GM19240 (cell line): Measurements from ENCODE around the gene DTNBP1.

Experiments
- DNase-seq: peaks from one replicate; pipeline ENCODE4 v3.0.0; 2011; ENCODE audit warnings: low spot score; ENCODE audit not compliant: insufficient read length

Gene DTNBP1

DNA sequence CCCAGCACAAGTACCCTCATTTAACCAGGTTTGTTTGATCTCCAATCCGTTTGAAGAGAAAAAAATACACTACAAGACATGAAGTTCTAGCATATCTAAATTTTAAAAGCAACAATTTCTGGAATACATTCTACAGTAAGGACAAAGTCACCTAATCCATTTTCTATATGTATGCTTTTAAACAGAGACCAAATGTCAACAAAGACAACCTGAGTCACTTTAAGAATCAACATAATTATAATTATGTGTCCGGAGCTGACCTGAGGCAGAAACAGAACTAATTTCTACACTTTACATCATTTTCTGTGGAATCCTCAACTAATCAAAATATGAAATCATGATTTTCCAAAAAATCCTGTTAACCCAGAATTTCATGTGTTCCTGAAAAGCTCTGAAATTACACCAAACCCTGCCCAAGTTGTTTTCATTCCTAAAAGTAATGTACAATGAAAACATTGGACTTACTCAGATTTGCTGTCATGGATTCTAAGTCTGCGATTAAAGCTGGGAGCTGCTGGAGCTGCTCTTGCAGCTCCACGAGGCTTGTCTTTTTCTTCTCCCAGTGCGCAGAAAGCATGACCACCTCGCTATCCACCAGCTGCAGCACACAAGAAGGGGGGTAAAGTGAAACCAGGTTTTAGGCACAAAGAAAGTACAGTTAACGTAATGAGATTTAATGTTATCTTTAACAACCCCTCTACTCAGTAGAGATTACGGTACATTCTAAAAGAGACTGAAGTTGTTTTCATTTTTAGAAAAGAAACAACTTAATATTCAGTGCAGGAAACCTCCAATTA, 35.8 kb downstream of the DTNBP1 start:
- DNase-seq: no peak

DNA sequence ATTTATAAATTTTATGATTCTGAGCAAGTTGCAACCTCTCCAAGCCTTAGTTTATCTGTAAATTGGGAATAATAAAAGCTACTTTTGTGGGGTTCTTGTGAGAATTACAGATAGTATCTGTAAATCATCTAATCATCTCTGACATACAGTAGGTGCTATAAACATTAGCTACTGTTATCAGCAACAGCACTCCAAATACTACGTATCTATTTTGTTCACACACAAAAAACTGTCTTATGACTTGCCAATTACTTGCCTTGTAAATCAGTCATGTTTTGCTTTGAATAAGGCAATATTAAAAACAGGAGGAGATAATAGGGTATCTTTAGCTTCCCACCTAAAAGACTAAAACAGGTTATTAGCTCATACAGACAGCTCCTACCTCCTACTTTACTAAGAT, 36.7 kb downstream of the DTNBP1 start:
- no peak for DNase-seq

DNA sequence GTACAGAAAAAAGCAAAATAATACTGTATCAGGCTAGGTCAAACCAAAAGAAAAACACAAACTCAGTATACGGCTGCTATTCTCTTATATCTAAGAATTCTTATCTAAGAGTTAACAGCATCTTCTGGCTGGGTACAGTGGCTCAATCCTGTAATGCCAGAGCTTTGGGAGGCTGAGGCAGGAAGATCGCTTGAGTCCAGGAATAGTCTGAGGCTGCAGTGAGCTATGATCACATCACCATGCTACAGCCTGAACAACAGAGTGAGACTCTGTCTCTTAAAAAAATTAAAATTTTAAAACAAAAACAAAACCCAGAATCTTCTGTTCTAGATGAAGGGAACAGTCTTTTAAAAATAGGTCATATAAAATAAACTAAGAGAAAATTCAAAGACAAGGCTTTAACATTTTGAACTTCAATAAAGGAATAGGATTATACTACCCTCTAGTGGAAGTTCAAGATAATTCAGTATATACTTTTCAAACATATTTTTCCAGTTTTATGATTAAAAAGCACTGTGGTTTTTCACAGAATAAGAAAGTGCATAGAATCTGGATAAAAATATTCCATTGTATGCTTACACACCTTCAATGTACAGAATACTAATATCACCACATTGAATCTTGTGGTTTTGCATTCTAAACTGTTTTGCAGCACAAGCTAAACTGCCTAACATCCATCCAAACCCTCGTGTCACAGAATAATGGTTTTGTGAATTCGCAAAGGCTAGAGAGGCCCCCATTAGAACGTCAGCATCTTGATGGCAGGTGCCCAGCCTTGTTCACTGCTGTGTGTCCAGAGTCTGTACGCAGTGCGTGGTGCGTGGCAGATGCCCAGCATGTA, 39.3 kb downstream of the DTNBP1 start:
- DNase-seq: no peak

DNA sequence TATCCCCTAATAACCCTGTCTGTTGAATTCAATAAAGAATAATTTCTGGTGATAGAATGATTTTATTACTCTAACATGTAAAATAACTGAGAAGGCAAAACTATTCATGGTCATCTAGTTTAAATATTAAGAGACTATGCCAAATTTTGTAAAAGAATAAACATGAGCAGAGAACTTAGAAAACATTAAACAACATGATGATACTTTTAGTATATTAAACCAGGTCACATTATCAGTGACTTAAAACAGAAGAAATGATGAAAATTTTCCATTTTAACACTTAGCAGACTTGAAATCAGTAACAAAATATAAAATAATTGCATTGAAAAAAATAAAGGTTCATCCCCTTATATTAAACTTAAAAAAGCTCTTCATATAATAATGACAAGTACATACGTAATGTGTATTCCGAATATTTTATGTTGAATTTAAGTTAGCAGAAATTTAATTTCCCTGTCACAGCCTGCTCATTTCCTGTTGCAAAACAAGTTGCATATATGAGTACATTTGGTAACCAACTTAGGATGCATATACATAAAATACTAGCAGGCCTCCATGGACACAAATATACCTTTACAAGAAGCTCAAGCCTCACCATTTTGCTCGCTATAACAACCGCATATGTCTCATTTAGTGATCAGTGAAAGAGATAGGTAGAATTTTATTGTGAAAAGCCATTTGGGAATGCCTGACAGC, 40.6 kb downstream of the DTNBP1 start:
- DNase-seq: no peak

DNA sequence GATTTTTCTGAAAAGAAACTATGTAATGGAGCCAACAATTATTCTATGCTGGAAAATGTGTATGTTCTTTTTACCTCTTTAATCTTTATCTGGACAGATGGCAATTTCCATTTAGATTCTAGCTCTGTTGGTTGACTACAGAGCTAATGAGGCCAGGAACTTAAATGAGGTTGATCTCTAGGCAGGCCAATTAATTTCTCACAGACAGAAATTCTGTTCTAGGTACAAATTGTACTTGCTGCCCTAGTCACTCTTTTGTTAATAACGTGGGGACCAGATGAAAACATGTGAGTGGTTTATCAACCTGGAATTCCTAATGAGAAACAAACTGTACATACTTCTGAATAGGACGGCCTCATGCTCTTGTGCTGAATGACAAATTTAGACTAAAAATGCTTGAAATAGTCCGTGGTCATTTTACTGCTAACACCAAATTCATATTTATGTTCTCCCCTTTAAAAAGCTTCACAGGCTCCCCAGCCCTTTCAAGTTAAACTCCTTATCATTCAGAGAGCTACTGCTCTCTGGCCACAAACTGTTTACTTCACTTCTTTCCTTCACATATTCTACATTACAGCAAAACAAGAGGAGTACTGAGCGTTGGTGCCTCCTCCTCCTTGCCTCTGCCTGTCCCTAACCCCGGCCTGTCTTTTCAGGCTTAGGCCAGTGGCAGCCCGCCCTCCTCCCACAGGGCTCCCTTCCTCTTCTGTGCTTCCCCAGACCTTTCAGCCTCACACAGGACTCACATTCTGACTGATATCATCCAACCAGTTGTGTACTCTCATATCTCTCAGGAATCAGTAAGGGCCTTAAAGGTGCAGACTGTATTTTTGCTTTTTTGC, 41.4 kb downstream of the DTNBP1 start:
- peak; percentile 11 for DNase-seq

DNA sequence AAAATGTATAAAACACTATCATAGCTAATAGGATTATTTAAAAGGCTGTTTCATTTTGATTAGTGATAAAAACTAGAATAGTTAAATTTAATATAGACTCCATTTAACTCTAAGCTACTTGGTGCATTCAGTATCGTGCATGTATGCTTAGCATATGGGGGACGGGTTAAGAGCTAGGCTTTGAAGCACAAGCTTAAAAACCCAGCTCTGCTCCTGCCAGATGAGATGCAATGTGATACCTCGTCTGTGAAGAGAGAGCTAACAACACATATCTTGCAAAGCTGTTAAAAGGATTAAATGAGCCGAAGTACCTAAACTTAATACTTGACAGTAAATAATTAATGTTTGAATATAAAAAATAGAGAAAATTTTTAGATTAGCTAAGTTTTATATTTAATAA, 42.2 kb downstream of the DTNBP1 start:
- DNase-seq: no peak

DNA sequence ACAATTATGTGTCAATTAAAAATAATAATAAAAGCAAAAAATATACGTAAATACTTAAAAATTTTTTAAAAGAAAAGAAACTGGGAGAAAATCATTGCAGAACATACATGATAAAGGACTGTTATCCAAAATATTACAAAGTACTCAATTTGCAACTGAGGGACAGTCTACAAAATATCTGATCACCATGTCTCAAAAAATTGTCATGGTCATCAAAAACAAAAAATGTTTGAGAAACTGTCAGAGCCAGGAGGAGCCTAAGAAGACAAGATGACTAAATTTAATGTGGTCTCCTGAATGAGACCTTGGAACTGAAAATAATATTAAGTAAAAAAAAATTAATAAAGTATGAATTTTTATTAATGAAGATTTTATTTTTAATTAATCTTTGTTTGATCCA, 43.5 kb downstream of the DTNBP1 start:
- DNase-seq: no peak

DNA sequence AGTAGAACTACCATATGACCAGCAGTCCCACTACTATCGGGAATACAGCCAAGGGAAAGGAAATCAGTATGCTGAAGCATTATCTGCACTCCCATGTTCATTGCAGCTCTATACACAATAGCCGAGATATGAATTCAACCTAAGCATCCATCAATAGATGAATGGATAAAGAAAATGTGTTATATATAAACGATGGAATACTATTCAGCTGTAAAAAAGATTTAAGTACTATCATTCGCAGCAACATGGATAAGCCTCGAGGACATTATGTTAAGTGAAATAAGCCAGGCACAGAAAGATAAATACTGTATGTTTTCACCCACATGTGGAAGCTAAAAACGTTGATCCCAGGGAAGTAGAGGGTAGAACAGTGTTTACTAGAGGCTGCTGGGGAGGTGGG, 44.1 kb downstream of the DTNBP1 start:
- no peak for DNase-seq

DNA sequence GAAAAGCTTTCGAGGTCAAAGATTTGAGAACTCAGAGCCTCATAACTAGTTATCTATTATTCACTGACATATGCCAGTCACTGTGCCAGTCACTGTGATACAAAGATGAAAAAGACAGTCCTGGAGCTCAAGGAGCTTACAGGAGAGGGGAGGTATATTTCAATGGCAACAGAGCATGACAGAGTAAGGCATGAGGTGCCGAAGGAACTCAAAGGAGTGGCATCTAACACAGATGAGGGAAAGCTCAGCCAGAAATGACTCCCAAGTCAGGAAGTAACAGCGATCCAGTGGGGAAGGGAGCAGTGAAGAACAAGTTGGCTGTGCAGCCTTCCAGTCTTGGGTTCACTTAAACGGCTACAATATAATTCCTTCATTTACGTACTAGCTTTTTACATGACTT, 46.6 kb downstream of the DTNBP1 start:
- no peak for DNase-seq

DNA sequence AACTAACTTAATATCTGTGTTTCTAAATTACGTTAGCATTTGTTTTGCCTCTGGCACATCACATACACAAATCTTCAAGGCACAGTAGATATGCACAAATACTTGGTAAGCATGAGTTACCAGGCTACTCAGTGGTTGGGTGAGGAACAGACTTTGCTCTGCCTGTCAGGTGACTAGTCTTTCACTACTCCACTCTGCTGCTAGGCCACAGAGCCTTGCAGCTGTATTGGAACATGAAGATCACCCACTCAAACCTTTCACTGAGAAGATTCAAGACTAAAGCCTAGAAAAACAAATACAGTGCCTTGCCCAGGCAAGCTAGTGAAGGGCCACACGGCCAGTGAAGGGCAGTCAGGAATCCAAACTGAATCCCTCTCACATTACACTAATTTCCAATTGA, 47.0 kb downstream of the DTNBP1 start:
- DNase-seq: no peak

DNA sequence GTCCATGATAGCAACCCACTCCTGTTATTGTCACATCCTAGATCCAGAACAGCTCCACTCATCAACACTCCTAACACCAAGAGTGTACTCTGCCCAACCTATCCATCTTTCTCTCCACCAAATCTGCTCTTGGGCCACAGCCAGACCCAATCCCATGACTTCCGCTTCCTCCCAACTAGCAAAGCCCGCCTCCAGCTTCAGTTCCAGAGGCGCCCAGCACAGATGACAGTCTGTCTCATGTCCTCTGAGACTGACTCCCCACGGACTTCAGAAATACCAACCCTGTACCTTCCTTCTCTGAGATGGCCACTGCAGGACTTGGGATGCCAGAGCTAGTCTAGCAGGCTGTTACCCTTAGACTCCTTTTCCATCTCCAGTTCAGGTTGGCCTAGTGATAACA, 48.6 kb downstream of the DTNBP1 start:
- no peak for DNase-seq

DNA sequence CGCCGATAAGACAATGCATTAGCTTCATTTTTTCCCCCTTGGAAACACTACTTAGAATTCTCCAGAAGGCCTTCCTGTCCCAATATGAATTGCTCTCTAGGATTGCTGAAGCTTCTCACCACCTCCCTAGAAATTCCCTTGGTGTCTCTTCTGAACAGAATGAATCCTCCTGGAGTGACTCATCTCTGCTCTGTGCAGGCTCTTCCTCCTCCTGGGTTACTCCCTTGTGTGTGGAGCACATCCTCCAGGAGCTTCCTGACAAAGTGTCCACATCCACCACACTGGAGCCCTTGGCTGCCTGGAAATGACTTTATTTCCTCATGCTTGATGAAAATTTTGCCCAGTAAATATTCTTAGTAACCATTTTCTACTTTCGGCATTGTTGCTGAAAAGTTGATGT, 54.4 kb downstream of the DTNBP1 start:
- no peak for DNase-seq

DNA sequence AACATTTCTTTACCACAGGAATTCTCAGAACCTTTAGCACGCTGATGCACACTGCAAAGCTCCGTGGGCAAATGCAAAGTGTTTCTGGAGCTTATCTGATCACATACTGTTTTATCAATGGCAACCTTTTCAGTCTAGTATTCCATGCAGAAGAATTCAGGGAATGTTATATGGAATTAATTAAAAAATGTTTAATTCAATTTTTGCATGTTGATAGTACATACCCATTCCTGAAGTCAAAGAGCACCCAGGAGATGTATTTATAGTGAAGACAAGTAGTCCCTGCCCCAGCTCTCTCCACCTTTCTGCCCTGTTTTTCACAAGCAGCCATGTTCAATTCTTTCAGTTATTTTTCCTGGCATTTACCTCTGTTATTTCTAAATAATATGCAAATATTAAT, 55.2 kb downstream of the DTNBP1 start:
- DNase-seq: no peak

DNA sequence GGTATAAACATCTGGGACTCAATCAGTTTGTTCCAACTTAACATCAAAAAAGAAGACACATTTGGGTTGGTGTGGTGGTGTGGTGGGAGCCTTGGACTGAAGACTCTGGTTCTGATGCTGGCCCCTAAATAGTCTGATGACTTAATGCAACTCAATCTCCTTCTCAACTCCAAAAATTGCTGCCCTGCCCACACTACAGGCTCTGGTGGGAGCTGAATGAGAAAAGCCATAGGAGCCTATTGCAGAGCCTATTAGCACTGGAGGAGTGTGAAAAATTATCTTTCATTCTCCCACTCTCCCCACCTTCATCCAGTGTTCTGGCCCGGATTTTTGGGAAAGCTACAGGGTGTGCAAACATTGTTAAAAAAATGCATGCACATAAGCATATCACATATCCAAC, 56.5 kb downstream of the DTNBP1 start:
- DNase-seq: no peak

DNA sequence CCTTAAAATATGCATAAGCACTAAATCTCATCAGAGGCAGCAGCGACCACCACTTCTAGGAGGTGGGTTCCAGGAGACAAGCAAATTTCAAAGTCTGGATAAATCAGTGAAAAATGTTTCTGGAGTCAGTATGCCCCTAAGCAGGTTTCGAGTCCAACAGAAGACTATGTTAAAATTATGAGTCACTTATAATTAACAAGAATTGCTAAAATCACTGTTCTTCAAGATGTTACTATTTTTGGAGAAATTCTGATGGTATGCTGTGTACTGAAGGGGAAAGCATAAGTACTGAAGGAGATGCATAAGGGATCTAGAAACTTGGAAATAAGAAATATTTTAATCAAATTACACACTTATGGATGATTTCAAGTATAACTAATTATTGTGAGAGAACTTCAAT, 58.0 kb downstream of the DTNBP1 start:
- DNase-seq: no peak

DNA sequence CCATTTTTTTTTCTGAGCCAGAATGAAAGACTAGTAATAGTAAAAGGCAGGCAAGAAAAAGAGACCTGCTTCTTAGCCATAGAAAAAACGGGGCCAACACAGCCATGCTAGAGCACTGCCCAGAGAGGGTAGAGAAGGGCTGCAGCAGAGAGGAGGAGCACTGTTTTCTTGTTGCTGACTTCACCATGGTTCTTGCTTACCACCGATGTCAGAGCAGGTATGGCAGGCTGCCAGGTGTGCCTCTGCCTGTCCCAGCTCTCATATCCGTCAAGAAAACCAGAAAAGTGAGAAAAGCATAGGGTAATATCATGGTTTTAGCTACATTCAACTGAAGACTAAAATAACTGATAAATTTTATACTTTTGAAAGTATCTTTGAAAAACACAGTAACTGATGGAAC, 60.7 kb downstream of the DTNBP1 start:
- no peak for DNase-seq

DNA sequence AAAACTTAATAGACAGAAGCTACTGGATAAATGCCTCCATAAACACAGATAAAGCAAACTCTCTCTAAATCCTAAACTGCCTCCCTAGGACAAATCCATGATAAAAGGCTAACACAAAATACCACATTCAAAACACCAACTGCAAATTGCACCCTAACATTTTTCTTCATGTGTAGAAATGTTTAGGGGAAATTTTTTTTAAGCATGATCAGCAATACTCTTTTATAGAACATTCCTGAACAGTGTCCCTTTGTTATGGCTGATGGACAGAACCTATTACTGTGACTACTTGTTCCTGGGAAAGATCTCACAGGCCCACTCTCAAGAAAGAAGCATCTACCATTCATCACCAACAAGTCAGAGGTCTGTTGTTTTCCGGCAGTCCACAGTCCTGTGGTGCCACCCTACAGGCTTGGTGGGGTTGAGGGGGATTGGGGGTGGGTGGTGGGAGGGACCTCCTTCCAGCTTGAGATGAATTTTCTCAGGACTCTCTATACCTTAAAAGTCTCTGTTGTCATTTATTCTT, 64.5 kb downstream of the DTNBP1 start:
- DNase-seq: no peak

DNA sequence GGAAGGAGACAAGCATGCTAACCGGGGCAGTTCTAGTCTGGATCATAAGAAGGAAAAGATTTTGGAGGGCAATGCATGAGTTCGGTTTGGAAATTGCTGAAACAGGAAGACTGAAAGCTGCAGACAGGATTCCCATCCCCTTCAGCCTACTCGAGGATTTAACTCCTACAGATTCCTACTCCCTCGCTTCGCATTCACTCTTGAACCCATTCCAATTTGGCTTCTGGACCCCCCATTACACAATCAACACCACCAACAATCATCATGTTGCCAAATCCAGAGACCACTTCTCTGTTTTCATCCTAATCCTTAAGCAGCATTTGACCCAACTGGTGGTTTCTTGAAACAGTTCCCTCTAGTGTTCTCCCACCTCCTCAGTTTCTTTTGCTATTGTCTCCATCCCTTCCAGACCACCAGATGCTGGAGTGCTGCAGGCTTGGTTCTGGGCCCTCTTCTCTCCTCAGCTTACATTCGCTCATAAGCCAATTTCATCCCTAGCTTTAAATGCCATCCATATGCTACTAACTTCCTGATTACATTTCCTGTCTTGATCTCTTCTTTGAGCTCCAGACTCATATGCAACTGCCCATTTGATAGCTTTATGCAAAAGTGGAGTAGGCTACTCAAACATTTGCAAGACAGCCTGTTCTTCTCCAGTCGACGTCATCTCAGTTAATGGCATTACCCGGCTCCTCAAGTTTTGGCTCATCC, 66.5 kb downstream of the DTNBP1 start:
- no peak for DNase-seq

DNA sequence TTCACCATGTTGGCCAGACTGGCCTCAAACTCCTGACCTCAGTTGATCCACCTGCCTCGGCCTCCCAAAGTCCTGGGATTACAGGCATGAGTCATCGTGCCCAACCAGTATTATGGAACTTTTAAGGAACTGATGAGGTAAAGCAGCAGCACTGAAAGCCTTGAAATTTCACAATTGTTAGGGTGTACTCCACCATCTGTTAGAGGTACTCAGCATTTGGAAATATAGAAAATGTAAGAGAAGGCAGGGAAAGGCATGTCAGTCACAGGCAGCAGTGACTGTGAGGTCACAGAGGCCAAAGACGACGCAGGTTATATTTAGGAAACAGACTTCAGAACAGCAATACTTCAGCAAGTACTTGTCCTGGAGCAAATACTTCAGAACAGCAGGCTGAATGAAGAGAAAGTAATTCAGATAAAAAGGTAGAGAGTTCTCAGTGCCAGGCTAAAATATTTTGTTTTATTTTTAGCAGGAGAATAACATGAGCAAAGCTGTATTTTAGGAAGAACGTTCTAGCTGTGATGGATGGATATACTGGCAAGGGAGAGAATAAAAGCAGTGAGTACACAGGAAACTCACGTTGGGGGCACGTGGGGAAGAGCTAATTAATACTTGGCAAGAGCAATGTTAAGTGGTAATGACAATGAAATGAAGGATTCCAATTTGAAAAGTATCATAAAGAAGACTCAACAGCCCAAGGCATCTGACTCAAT, 67.2 kb downstream of the DTNBP1 start:
- DNase-seq: no peak
